Activated naive CD8-positive, alpha-beta T cell (primary cell): ENCODE results near the gene PSMD7.

ENCODE experiments used
- H3K27ac Mint-ChIP-seq: one replicate; pipeline ENCODE4 v1.8.0; 2021; ENCODE audit warnings: mixed read lengths
- H3K27me3 Mint-ChIP-seq: one replicate; pipeline ENCODE4 v1.8.0; 2021; ENCODE audit warnings: mixed read lengths
- H3K36me3 Mint-ChIP-seq: one replicate; pipeline ENCODE4 v1.8.0; 2021; ENCODE audit warnings: mixed read lengths
- H3K4me1 Mint-ChIP-seq: one replicate; pipeline ENCODE4 v1.8.0; 2021; ENCODE audit warnings: low read depth, mixed read lengths
- H3K4me3 Mint-ChIP-seq: one replicate; pipeline ENCODE4 v1.8.0; 2021; ENCODE audit warnings: mild to moderate bottlenecking, mixed read lengths
- H3K9me3 Mint-ChIP-seq: one replicate; pipeline ENCODE4 v1.8.0; 2021; ENCODE audit warnings: low read depth, mixed read lengths

PSMD7 gene

DNA sequence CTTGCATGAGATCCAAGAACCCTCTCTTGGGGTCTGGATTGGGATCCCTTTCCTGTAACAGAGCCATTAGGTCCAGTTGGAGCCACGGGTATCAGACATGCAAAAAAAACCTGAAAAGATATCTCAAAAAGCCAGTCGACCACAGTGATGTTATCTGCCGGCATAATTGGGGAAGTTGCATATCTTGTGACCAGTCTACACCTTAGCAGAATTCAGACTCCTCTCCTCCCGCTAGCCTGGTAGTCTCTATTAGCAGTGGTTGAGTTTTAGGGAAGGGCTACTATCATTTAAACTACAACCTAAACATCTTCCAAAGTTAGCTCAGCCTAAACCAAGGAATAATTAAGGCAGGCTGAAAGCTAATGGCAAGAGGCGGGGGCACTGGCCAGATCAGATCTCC, 16.2 kb upstream of the PSMD7 start:
- Mint-ChIP-seq H3K27me3 (no peaks in the 10 kb centered on the region), H3K27ac (no peak overlapping the region), H3K9me3 (peaks cover 6% of the 10 kb centered on the region), H3K36me3 (peaks cover 7% of the 10 kb centered on the region), H3K4me3 (no peak overlapping the region), H3K4me1 (no peaks in the 10 kb centered on the region)

DNA sequence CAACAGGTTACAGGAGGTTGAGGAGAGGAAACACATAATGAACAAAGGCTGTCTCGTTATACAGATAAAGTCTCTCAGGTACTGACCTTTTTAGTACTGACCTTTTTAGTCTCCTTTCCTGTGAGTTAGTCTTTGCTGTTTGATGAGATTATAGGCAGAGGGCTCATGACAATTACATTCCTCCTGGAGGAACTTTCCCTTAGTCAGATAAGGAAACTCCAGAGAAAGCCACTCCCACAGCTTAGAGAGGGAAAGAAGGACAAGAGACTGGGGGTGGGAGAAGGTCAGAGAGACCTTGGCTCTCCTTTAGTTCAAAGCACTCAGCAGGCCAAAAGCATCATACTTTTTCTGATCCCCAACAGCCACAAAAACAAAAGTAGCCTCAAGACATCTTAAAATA, 15.3 kb upstream of the PSMD7 start:
- no peaks in the 10 kb centered on the region for H3K27me3 Mint-ChIP-seq
- no peaks in the 10 kb centered on the region for H3K4me1 Mint-ChIP-seq
- H3K9me3 Mint-ChIP-seq: peaks cover 6% of the 10 kb centered on the region
- H3K27ac Mint-ChIP-seq: no peak overlapping the region
- H3K36me3 Mint-ChIP-seq: peaks cover 7% of the 10 kb centered on the region
- no peak overlapping the region for H3K4me3 Mint-ChIP-seq

DNA sequence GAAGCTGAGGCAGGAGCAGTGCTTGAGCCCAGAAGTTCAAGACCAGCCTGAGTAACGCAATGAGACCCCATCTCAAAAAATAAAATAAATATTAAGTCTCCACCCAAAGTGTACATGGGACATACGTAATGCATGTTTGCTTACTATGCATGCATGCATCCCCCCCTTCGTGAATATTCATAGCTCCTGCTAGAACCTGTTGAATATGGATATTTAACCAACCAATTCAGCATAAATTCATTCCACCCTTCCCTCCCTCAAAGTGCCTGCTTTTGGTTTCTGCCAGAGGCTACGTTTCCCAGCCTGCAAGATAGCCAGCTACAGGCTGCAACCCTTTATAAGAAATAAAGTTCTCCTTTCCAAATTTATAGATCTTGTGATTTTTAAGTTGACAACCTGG, 12.9 kb upstream of the PSMD7 start:
- Mint-ChIP-seq H3K27me3 (no peaks in the 10 kb centered on the region), H3K4me1 (no peaks in the 10 kb centered on the region), H3K9me3 (peaks cover 6% of the 10 kb centered on the region), H3K36me3 (peaks cover 5% of the 10 kb centered on the region), H3K4me3 (no peak overlapping the region), H3K27ac (no peak overlapping the region)

DNA sequence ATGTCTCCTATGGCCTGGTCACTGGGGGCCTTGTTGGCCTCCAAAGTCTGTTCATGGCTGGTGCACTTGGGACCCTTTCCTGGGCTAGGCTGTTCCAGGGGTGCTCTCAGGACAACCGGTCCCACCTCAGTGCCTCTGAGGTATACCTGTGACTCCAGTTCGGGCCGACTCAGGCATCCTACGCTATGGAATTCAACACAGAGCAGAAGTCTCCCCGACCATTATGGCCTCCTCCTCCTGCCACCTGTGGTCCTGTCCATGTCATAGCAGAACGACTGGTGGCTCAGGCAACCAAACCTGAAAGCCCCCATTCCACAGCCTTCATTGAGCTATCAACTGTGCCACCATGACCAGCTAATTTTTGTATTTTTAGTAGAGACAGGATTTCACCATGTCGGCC, 8.5 kb upstream of the PSMD7 start:
- H3K27ac Mint-ChIP-seq: no peak overlapping the region
- no peaks in the 10 kb centered on the region for H3K9me3 Mint-ChIP-seq
- no peaks in the 10 kb centered on the region for H3K27me3 Mint-ChIP-seq
- peaks cover 8% of the 10 kb centered on the region for H3K36me3 Mint-ChIP-seq
- no peak overlapping the region for H3K4me3 Mint-ChIP-seq
- H3K4me1 Mint-ChIP-seq: no peaks in the 10 kb centered on the region

DNA sequence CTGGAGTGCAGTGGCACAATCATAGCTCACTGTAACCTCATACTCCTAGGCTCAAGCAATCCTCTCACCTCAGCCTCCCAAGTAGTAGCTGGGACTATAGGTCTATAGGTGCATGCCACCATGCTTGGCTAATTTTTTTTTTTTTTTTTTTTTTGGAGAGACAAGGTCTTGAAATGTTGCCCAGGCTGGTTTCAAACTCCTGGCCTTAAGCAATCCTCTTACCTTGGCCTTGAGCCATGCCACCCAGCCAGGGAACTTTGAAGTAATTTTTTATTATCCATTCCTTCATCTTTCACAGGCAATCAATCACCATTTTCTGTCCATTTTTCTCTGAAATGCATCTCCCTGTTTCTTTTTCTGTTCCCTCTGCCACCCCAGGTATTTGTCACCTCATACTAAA, 6.3 kb upstream of the PSMD7 start:
- no peak overlapping the region for H3K27ac Mint-ChIP-seq
- peaks cover 8% of the 10 kb centered on the region for H3K36me3 Mint-ChIP-seq
- no peaks in the 10 kb centered on the region for H3K9me3 Mint-ChIP-seq
- peaks cover 5% of the 10 kb centered on the region for H3K4me1 Mint-ChIP-seq
- H3K4me3 Mint-ChIP-seq: no peak overlapping the region
- H3K27me3 Mint-ChIP-seq: no peaks in the 10 kb centered on the region

DNA sequence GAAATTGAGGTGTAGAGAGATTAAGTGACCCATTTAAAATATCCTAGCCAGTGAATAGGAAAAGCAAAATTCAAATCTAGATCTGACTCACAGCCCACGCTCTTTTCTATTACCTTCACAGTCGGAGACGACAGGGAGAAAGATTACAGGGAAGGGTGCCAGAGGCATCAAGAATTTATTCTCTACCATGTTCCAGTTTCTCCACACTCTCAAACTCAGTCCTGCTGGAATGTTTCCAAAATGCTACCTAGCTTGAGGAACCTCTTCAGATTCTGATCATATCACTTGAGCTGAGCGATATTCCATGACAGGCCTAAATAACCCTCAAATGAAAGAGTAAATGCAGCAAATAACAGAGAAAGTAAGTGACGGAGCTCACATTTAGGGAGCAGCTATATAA, 5.4 kb upstream of the PSMD7 start:
- H3K9me3 Mint-ChIP-seq: no peaks in the 10 kb centered on the region
- peaks cover 12% of the 10 kb centered on the region for H3K4me1 Mint-ChIP-seq
- no peak overlapping the region for H3K4me3 Mint-ChIP-seq
- H3K27ac Mint-ChIP-seq: no peak overlapping the region
- H3K27me3 Mint-ChIP-seq: no peaks in the 10 kb centered on the region
- peaks cover 8% of the 10 kb centered on the region for H3K36me3 Mint-ChIP-seq

DNA sequence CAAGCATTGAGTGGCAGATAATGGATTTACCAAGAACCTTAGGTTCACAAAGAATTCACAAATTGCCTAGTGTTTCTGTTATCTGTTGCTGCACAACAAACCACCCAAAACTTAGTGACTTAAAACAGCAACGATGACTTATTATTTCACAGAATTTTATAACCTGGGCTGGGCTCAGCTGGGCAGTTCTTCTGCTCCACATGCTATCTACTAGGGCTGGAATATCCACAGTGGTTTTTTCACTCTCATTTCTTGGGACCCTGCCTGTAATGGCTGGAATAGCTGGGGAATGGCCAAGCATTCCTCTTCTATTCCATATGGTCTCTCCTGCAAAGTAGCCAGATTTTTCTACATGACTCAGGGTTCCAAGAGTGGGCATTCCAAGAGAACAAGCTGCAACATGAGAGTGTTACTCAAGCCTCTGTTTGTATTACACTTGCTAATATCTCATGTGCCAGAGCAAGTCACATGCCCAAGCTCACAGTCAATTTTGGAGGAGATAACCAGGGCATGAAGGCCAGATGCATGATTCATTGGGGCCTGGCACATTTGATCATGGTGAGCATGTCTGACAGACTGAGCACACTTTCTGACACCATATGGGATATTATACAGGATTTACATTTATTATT, 4.9 kb upstream of the PSMD7 start:
- no peak overlapping the region for H3K4me3 Mint-ChIP-seq

DNA sequence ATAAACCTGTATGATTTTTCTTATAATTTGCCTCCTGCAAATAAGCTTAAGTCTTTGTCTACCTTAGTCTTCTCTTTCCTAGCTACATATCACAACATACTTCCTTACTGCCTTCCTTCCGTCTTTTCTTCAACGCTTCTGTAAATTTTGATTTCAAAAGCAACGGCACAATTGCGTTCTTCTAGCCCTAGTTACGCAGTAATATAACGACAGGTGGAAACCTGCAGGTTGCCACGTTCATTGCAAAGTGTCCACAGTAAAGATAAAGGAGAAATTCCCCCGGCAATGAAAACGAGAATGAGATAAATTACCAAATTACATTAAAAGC, 546 bp upstream of the PSMD7 start:
- no peaks in the 10 kb centered on the region for H3K27me3 Mint-ChIP-seq
- peak overlapping the region; percentile 95 for H3K4me3 Mint-ChIP-seq
- H3K27ac Mint-ChIP-seq: peak overlapping the region; percentile 96
- H3K9me3 Mint-ChIP-seq: no peaks in the 10 kb centered on the region
- peaks cover 9% of the 10 kb centered on the region for H3K36me3 Mint-ChIP-seq
- H3K4me1 Mint-ChIP-seq: peaks cover 36% of the 10 kb centered on the region

More for the DNA sequence above, 4.9 kb upstream of the PSMD7 start:
- H3K36me3 Mint-ChIP-seq: peaks cover 8% of the 10 kb centered on the region
- no peaks in the 10 kb centered on the region for H3K9me3 Mint-ChIP-seq
- no peaks in the 10 kb centered on the region for H3K27me3 Mint-ChIP-seq
- peak overlapping the region; percentile 3 for H3K27ac Mint-ChIP-seq
- peaks cover 14% of the 10 kb centered on the region for H3K4me1 Mint-ChIP-seq

DNA sequence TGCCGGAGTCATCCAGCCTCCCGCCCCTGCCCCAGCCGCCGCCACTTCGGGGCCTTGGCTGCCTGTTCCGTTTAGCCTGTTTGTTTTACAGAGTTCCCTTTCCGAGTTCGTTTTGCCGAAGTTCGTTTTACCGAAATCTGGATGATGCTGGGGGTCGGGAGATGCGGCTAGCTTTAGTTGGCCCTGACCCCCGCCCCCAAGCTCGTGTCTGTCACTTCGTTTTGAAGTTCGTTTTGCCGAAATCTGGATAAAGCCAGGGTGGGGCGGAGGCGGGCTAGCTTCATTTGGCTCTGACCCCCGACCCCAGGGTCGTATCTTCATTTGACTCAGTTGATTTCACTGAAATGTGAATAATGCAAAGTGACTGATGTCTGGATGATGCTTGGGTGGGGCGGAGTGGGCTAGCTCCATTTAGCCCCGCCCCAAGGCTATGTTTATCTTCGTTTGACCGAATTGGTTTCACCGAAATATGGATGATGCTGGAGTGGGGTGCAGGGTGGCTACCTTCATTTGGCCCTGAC, 591 bp downstream of the PSMD7 start:
- Mint-ChIP-seq H3K27me3 (no peaks in the 10 kb centered on the region), H3K36me3 (peaks cover 3% of the 10 kb centered on the region), H3K9me3 (no peaks in the 10 kb centered on the region), H3K4me1 (peaks cover 36% of the 10 kb centered on the region), H3K27ac (peak overlapping the region; percentile 96), H3K4me3 (peak overlapping the region; percentile 95)

DNA sequence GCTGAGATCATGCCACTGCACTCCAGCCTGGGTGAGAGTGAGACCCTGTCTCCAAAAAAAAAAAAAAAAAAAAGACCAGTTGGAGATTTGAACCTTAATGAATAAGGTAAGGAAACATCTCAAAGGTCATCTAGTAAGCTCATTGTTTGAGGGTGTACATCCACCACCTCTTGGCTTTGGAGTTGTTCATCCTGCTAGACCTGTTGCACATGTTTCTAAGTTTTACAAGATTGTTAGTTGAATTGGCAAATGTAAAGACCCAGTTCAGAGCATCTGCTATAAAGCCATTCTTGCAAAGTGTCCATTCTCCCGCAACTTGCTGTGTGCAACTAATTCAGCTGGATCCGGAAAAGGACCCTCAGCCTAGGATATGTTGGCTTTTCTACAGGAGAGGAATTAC, 1.5 kb downstream of the PSMD7 start:
- Mint-ChIP-seq H3K9me3 (no peaks in the 10 kb centered on the region), H3K27ac (peak overlapping the region; percentile 64), H3K4me3 (peak overlapping the region; percentile 95), H3K4me1 (peaks cover 36% of the 10 kb centered on the region), H3K27me3 (no peaks in the 10 kb centered on the region), H3K36me3 (peaks cover 3% of the 10 kb centered on the region)

DNA sequence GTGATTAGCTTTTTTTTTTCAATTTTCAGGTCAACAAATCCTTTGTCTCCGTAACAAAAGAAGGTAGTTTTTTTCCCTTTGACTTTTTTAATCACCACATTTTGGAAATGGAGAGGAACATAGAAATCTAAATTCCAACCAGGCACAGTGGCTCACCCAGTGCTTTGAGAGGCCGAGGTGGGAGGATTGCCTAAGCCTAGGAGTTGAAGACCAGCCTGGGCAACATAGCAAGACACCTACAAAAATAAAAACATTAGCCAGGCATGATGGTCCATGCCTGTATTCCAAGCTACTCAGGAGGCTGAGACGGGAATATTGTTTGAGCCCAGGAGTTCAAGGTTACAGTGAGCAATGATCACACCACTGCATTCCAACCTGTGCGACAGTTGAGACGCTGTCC, 5.7 kb downstream of the PSMD7 start:
- Mint-ChIP-seq H3K4me1 (peaks cover 25% of the 10 kb centered on the region), H3K27ac (no peak overlapping the region), H3K4me3 (no peak overlapping the region), H3K9me3 (no peaks in the 10 kb centered on the region), H3K27me3 (no peaks in the 10 kb centered on the region), H3K36me3 (peaks cover 8% of the 10 kb centered on the region)

DNA sequence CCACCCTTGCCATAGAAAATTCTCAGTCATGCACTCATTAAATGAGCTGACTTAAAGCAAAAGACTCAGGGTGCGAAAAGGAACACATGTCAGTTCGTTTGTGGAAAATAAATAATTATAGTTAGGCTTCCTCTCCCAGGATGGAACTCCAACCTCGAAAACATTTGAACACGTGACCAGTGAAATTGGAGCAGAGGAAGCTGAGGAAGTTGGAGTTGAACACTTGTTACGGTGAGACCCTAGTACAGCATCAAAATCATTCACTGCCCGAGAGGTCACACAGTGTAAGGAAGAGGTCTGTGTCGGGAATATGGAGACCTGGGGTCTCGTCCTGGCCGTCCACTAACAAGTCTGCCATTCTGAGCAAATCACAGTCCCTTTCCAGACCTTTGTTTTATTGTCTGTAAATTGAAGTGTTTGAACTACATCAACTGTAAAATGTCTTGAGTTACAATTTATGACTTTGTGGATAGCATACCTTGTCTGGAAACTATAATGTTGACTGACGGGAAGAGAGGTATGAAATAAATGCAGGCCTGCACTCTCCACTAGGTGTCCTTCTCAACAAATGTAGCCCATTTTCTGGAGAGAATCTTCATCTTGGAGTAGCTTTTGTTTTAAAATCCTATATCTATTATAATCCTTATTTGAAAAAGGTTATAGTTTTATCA, 7.7 kb downstream of the PSMD7 start:
- peaks cover 8% of the 10 kb centered on the region for H3K36me3 Mint-ChIP-seq
- H3K27ac Mint-ChIP-seq: no peak overlapping the region
- H3K27me3 Mint-ChIP-seq: no peaks in the 10 kb centered on the region
- no peaks in the 10 kb centered on the region for H3K9me3 Mint-ChIP-seq
- H3K4me1 Mint-ChIP-seq: peaks cover 11% of the 10 kb centered on the region
- H3K4me3 Mint-ChIP-seq: no peak overlapping the region

DNA sequence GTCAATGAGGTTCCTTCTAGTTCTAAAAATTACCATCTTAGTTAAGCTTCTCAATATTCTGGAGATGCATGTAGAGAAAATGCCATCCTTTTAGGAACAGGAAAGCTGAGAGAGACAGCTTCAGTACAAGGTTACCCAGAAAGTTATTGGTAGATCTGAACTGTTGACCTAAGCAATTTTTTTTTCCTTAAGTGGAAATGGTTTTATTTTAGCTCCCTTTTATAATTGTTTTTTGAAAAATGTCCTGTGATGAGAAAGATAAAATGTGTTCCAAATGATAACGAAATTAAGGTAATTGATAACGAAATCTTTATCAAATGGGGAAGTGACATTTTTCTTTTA, 8.2 kb downstream of the PSMD7 start:
- Mint-ChIP-seq H3K9me3 (no peaks in the 10 kb centered on the region), H3K27ac (no peak overlapping the region), H3K4me1 (peaks cover 8% of the 10 kb centered on the region), H3K27me3 (no peaks in the 10 kb centered on the region), H3K4me3 (no peak overlapping the region), H3K36me3 (peaks cover 10% of the 10 kb centered on the region)

DNA sequence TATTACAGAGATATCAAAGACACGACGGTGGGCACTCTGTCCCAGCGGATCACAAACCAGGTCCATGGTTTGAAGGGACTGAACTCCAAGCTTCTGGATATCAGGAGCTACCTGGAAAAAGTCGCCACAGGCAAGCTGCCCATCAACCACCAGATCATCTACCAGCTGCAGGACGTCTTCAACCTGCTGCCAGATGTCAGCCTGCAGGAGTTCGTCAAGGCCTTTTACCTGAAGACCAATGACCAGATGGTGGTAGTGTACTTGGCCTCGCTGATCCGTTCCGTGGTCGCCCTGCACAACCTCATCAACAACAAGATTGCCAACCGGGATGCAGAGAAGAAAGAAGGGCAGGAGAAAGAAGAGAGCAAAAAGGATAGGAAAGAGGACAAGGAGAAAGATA, 8.7 kb downstream of the PSMD7 start:
- peaks cover 11% of the 10 kb centered on the region for H3K36me3 Mint-ChIP-seq
- H3K4me3 Mint-ChIP-seq: no peak overlapping the region
- H3K27me3 Mint-ChIP-seq: no peaks in the 10 kb centered on the region
- no peaks in the 10 kb centered on the region for H3K9me3 Mint-ChIP-seq
- peaks cover 5% of the 10 kb centered on the region for H3K4me1 Mint-ChIP-seq
- H3K27ac Mint-ChIP-seq: peak overlapping the region; percentile 22

DNA sequence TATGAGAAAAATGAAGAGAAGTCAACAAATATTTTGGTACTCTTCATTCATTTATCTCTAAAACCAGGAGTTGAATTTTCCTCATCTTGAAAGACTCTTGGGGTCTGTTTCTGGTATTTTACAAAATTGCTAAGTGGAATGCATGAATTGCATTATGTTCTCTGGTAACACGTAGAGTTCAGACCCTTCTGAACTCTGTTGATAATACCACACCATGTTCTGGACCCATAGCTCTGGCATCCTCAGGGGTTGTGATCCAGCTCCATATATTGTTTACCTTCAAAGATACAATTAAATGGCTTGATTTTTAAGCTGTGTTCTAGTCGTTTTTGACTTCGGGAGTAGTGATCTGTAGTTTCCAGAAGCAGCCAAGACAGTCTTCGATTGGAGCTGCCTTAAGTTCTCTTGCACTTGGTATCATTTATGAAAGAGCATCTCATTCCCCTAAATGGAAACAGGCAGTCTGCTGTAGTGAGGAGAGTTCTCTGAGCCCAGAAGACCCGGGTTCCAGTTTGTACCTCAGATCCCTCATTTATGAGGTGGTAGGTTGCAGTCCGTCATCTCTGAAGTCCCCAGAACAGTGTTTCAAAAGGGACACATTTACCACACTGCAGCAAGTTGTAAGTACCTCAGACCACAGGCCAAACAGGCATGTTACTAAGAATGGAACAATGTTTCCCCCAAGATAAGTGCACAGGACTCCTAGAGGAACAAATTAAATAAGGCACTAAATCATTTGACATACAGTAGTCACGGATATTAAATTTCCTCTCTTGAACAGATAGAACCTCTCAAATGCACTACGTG, 9.6 kb downstream of the PSMD7 start:
- Mint-ChIP-seq H3K4me1 (peaks cover 5% of the 10 kb centered on the region), H3K4me3 (no peak overlapping the region), H3K27me3 (no peaks in the 10 kb centered on the region), H3K27ac (peak overlapping the region; percentile 2), H3K9me3 (no peaks in the 10 kb centered on the region), H3K36me3 (peaks cover 9% of the 10 kb centered on the region)
